Panc1 (cell line): ENCODE data around the gene CSTF2T.

Experiments used
- POLR2AphosphoS5 ChIP-seq: IDR thresholded peaks from 2 replicates; pipeline ENCODE4 v1.6.1; 2012; ENCODE audit warnings: mild to moderate bottlenecking, low read depth, low read length, moderate library complexity
- SIN3A ChIP-seq: IDR thresholded peaks from 2 replicates; pipeline ENCODE4 v1.6.1; 2012; ENCODE audit warnings: low read depth, mild to moderate bottlenecking, low read length, moderate library complexity, borderline replicate concordance; ENCODE audit not compliant: insufficient read depth
- TCF7L2 ChIP-seq: IDR thresholded peaks from 2 replicates; pipeline ENCODE4 v1.6.1; 2011; ENCODE audit warnings: mild to moderate bottlenecking, low read depth, low read length, inconsistent platforms
- TF ChIP-seq, protein P1 (sequence below), 2 experiments: IDR thresholded peaks; 2 replicates each; pipeline ENCODE4 v1.6.1; 2011 to 2012; ENCODE audit warnings: low read depth in 2 of 2, control low read depth in 1 of 2, low read length in 1 of 2, mild to moderate bottlenecking in 1 of 2, moderate library complexity in 1 of 2; ENCODE audit not compliant: insufficient read depth in 1 of 2
- TF ChIP-seq, protein P2 (sequence below): fragments of 450-650 bp; IDR thresholded peaks from 2 replicates; pipeline ENCODE4 v1.5.1; 2017; ENCODE audit warnings: mild to moderate bottlenecking

DNA sequence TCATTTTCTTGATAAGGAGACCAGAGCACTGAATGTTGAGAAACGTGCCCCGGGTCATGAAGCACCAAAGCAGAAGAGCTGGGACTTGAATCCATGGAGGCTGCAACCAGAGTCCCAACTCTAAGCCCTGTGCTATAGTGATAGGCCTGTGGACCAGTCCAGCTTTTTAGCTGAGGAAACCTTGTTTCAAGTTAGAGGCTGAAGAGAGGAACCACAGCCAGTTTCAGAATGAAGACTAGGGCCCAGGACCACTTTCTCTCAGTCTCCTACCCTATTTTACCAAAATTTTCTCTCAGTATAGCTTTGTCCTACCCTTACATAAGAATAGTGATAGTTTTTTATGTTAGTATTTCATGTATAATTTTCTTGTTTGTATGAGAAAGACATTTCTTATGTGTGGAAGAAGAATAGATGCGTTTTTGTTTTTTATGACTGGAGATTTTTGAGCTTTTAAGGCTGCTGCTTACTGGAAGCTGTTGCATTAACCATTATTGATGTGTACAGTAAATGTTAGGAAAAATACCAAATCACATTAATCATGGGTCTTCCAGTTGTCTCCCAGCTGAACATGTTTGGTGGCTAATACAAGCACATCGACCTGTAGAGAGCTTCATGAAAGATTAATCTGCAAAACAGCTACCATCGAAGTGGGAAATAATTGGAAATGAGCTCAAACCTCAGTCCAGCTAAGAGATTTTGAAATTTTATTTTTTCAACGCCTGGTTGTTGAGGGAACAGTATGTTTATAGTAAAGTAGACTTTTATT, 45.0 kb upstream of the CSTF2T start:
- TF ChIP-seq, protein P1, sequence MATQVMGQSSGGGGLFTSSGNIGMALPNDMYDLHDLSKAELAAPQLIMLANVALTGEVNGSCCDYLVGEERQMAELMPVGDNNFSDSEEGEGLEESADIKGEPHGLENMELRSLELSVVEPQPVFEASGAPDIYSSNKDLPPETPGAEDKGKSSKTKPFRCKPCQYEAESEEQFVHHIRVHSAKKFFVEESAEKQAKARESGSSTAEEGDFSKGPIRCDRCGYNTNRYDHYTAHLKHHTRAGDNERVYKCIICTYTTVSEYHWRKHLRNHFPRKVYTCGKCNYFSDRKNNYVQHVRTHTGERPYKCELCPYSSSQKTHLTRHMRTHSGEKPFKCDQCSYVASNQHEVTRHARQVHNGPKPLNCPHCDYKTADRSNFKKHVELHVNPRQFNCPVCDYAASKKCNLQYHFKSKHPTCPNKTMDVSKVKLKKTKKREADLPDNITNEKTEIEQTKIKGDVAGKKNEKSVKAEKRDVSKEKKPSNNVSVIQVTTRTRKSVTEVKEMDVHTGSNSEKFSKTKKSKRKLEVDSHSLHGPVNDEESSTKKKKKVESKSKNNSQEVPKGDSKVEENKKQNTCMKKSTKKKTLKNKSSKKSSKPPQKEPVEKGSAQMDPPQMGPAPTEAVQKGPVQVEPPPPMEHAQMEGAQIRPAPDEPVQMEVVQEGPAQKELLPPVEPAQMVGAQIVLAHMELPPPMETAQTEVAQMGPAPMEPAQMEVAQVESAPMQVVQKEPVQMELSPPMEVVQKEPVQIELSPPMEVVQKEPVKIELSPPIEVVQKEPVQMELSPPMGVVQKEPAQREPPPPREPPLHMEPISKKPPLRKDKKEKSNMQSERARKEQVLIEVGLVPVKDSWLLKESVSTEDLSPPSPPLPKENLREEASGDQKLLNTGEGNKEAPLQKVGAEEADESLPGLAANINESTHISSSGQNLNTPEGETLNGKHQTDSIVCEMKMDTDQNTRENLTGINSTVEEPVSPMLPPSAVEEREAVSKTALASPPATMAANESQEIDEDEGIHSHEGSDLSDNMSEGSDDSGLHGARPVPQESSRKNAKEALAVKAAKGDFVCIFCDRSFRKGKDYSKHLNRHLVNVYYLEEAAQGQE (IDR thresholded peaks at IDR 0.05; ENCODE audit: insufficient read depth in 1 of 2, low read depth in 2 of 2, low read length in 1 of 2): no peak
- TF ChIP-seq, protein P2, sequence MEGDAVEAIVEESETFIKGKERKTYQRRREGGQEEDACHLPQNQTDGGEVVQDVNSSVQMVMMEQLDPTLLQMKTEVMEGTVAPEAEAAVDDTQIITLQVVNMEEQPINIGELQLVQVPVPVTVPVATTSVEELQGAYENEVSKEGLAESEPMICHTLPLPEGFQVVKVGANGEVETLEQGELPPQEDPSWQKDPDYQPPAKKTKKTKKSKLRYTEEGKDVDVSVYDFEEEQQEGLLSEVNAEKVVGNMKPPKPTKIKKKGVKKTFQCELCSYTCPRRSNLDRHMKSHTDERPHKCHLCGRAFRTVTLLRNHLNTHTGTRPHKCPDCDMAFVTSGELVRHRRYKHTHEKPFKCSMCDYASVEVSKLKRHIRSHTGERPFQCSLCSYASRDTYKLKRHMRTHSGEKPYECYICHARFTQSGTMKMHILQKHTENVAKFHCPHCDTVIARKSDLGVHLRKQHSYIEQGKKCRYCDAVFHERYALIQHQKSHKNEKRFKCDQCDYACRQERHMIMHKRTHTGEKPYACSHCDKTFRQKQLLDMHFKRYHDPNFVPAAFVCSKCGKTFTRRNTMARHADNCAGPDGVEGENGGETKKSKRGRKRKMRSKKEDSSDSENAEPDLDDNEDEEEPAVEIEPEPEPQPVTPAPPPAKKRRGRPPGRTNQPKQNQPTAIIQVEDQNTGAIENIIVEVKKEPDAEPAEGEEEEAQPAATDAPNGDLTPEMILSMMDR: no peak
- TF ChIP-seq SIN3A (no peak), POLR2AphosphoS5 (no peak), TCF7L2 (no peak)
